Measurements from ENCODE around the gene CHCHD2. TPM values are rescaled to one million over a fixed set of nuclear protein-coding genes. Genes with fewer than 3 reads are reported as not detected.

The CHCHD2 gene
- total RNA-seq, 1 experiment from 2014 or later: 218 TPM

DNA sequence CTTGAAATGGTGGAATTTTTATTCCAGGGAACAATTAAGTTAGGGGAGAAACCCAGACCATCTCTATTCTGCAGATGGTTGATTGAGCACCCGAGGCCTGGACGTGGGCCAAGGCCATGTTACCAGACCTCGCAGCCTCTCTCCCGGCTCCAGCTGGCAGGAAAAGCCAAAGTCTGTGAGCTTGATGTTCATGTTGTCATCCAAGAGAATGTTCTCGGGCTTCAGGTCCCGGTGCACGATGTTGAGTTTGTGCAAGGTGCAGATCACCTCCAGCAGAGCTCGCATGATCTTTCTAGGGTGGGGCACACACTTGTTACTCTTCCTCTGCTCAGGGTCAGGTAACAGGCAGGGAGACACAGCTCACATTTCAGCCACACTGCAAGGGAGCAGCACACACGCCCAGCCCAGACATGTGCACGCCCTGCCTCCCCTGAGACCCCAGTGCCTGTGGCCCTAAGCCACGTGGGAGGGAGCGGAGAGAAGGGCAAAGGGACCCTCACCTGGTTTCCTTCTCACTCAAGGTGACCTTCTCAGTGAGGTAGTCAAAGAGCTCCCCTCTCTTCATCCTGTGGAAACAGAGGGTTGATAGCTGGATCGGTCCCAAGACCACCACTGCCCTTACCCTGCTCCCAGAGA lies 23.0 kb downstream of the CHCHD2 start:
- Histone ChIP-seq H3K56ac (ENCODE audit: insufficient read length, low read depth, low read length) (no peak overlapping the region), H3K27me3 (ENCODE audit: insufficient read depth, low read length) (no peaks in the 10 kb centered on the region), H2BK12ac (ENCODE audit: insufficient read length, low read depth, low read length) (no peak overlapping the region), H2BK20ac (ENCODE audit: low read depth, low read length, poor library complexity, severe bottlenecking) (no peak overlapping the region), H4K5ac (ENCODE audit: insufficient read length, low read depth, low read length) (peak overlapping the region; percentile 10), H4K8ac (replicated peaks; ENCODE audit: insufficient read length, low read depth, low read length) (no peak overlapping the region), H3K23ac (ENCODE audit: insufficient read length, low read depth, low read length) (no peak overlapping the region), H2AFZ (ENCODE audit: low read length) (no peak overlapping the region), H3K79me1 (ENCODE audit: insufficient read depth, low read depth, low read length, poor library complexity, severe bottlenecking) (no peaks in the 10 kb centered on the region), H4K91ac (ENCODE audit: insufficient read length, low read depth, low read length) (no peak overlapping the region), H4K20me1 (ENCODE audit: control insufficient read depth, insufficient read depth, insufficient read length) (no peaks in the 10 kb centered on the region), H3K4me2 (ENCODE audit: insufficient read depth, insufficient read length, low read length) (no peak overlapping the region), H2BK5ac (ENCODE audit: insufficient read length, low read length) (no peak overlapping the region), H2BK120ac (ENCODE audit: low read depth, low read length, poor library complexity, severe bottlenecking) (no peak overlapping the region), H3K23me2 (ENCODE audit: insufficient read length, low read depth, low read length, poor library complexity, severe bottlenecking) (no peaks in the 10 kb centered on the region), H3K9ac (ENCODE audit: extremely low read depth, insufficient read length, low read length) (no peak overlapping the region), H3K9me3 (ENCODE audit: control insufficient read depth, low read depth, low read length) (no peaks in the 10 kb centered on the region), H3K4me1 (ENCODE audit: insufficient read depth, low read length) (no peaks in the 10 kb centered on the region), H3K4ac (ENCODE audit: low read depth, low read length) (no peak overlapping the region), H3T11ph (ENCODE audit: low read length) (no peak overlapping the region), H3K27ac (ENCODE audit: insufficient read length, low read depth, low read length) (no peak overlapping the region), H3K18ac (ENCODE audit: insufficient read length, low read depth, low read length) (no peak overlapping the region), H3K79me2 (ENCODE audit: insufficient read depth, low read length) (no peaks in the 10 kb centered on the region), H3K14ac (ENCODE audit: insufficient read depth, low read length) (no peak overlapping the region), H2AK5ac (ENCODE audit: insufficient read length, low read length) (no peak overlapping the region), H2BK15ac (ENCODE audit: low read depth, low read length) (no peak overlapping the region)
- Mint-ChIP-seq H3K4me1 (no peaks in the 10 kb centered on the region), H3K27me3 (ENCODE audit: low read depth) (no peaks in the 10 kb centered on the region), H3K27ac (peak overlapping the region in 2 of 3 experiments; percentile 33 to 83; a peak in 3 of 7 replicates), H3K4me3 (no peak overlapping the region), H3K9me3 (no peaks in the 10 kb centered on the region; a peak in 1 of 5 replicates), H3K36me3 (ENCODE audit: insufficient read depth in 1 of 3, low read depth in 3 of 3) (peaks cover 11 to 34% (median 26%) of the 10 kb centered on the region in 3 experiments; a peak in 6 of 7 replicates)
- WGBS (ENCODE audit: extremely low coverage, insufficient read length, low lambda C conversion rate): no CpG with 5 or more reads among the region's 13 CpGs
- TF ChIP-seq, protein P1, sequence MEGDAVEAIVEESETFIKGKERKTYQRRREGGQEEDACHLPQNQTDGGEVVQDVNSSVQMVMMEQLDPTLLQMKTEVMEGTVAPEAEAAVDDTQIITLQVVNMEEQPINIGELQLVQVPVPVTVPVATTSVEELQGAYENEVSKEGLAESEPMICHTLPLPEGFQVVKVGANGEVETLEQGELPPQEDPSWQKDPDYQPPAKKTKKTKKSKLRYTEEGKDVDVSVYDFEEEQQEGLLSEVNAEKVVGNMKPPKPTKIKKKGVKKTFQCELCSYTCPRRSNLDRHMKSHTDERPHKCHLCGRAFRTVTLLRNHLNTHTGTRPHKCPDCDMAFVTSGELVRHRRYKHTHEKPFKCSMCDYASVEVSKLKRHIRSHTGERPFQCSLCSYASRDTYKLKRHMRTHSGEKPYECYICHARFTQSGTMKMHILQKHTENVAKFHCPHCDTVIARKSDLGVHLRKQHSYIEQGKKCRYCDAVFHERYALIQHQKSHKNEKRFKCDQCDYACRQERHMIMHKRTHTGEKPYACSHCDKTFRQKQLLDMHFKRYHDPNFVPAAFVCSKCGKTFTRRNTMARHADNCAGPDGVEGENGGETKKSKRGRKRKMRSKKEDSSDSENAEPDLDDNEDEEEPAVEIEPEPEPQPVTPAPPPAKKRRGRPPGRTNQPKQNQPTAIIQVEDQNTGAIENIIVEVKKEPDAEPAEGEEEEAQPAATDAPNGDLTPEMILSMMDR (conservative IDR thresholded peaks at IDR 0.05): no peak
- no peak for DNase-seq

Data from H9 (cell line).